ENCODE data around the gene NPIPB6. TPM values are rescaled to one million over a fixed set of nuclear protein-coding genes. Genes with fewer than 3 reads are reported as not detected.
"Not testable (repeated sequence)": the region's sequence is repeated elsewhere in the genome, so short reads cannot be mapped to it uniquely, and the experiment has no call there.

Gene NPIPB6
- total and polyA plus RNA-seq, 4 donors: 1.5 to 6.1 (median 2.5) TPM; not detected in 1

DNA sequence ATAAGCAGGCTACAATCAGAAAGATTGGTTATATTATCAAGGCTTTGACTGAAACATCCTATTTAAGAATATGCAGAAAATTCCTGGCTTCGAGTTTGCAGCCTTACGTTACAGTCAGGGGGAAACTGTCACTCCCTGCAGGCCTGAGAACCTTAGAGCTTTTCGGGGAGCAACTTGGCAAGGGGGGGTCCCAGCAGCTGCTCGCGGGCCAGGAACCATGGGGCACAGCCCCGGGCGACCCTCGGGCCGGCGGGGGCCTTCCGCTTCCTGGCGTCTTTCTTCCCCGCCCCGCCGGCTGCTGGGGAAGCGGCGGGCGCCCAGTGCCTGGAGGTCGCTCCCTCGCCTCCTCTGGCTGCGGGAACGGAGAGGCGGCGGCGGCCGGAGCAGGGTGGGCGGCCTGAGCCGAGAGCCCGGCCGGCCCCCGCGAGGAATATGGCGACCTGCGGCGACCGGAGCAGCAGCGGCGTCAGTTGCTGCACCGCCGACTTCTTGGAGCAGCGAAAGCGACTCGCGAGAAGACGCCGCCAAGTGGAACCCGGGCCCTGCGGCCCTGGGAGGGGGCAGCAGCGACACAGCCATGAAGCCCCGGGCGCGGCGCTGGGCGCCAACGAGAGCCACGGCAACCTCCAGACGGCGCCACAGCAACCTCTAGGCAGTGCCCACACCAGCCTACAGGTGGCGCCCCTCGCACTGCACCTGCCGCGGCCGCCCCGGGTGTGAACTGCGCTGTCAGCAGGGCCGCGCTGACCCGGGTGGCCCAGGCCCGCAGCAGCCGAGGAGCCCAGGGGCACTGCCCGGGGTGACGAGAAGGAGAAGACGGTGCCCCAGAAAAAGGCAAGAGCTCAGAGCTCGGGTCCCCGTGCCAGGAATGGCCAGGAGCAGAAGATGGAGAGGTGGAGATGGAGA lies 1.2 kb upstream of the NPIPB6 start:
- 4% methylated on average over 9 of the region's 75 CpGs for WGBS (ENCODE audit: insufficient coverage)
- not testable (repeated sequence) for H3K4me1 ChIP-seq (ENCODE audit: control insufficient read depth, insufficient read depth, low read length); H3K36me3 ChIP-seq (ENCODE audit: control insufficient read depth, insufficient read depth, low read length); DNase-seq (ENCODE audit: low read depth in 4 of 6, low spot score in 6 of 6); H3K27ac ChIP-seq (ENCODE audit: low read depth, low read length); H3K9me3 ChIP-seq (ENCODE audit: control insufficient read depth, insufficient read depth, low read length); H3K27me3 ChIP-seq (ENCODE audit: control insufficient read depth, insufficient read depth, low read length); H3K4me3 ChIP-seq (ENCODE audit: low read depth, low read length)

DNA sequence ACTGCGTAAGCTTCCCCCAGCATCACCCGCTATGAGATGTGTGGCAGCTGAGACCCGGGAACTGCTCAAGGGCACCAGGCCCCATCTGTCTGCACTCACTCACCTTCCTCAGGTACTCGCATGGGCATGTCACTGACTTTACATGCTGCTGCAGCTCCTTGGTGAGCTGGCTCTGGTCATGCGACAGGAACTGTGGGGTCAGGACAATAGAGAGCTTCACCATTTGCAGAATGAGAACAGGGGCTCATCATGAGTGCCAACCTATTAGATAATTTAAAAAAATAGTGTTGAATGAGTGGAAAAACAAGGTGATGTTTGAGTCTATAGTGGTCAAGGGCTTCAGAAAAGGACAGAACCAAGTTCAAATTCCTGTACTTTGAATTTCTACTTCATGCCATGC lies 708 bp downstream of the NPIPB6 start:
- WGBS (ENCODE audit: insufficient coverage): no CpG with 5 or more reads among the region's 5 CpGs

DNA sequence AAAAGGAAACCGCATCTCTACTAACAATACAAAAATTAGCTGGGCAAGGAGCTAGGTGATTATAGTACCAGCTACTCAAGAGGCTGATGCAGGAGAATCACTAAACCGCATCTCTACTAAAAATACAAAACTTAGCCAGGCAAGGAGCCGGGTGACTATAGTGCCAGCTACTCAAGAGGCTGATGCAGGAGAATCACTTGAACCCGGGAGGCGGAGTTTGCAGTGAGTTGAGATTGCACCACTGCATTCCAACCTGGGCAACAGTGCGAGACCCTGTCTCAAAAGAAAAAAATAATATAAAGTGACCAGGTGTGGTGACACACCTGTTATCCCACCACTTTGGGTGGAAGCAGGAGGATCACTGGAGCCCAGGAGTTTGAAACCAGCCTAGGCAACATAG lies 25.1 kb downstream of the NPIPB6 start:
- not testable (repeated sequence) for H3K4me3 ChIP-seq (ENCODE audit: low read depth, low read length); H3K27me3 ChIP-seq (ENCODE audit: control insufficient read depth, insufficient read depth, low read length); H3K36me3 ChIP-seq (ENCODE audit: control insufficient read depth, insufficient read depth, low read length); H3K9me3 ChIP-seq (ENCODE audit: control insufficient read depth, insufficient read depth, low read length); H3K4me1 ChIP-seq (ENCODE audit: control insufficient read depth, insufficient read depth, low read length); DNase-seq (ENCODE audit: low read depth in 4 of 6, low spot score in 6 of 6); H3K27ac ChIP-seq (ENCODE audit: low read depth, low read length)
- no CpG with 5 or more reads among the region's 6 CpGs for WGBS (ENCODE audit: insufficient coverage)

More for the DNA sequence above, 708 bp downstream of the NPIPB6 start:
- not testable (repeated sequence) for H3K36me3 ChIP-seq (ENCODE audit: control insufficient read depth, insufficient read depth, low read length); H3K27ac ChIP-seq (ENCODE audit: low read depth, low read length); H3K4me3 ChIP-seq (ENCODE audit: low read depth, low read length); H3K27me3 ChIP-seq (ENCODE audit: control insufficient read depth, insufficient read depth, low read length); DNase-seq (ENCODE audit: low read depth in 4 of 6, low spot score in 6 of 6); H3K9me3 ChIP-seq (ENCODE audit: control insufficient read depth, insufficient read depth, low read length); H3K4me1 ChIP-seq (ENCODE audit: control insufficient read depth, insufficient read depth, low read length)

- not testable (repeated sequence) for H3K27me3 ChIP-seq (ENCODE audit: control insufficient read depth, insufficient read depth, low read length); H3K4me3 ChIP-seq (ENCODE audit: low read depth, low read length); H3K27ac ChIP-seq (ENCODE audit: low read depth, low read length); H3K4me1 ChIP-seq (ENCODE audit: control insufficient read depth, insufficient read depth, low read length); H3K9me3 ChIP-seq (ENCODE audit: control insufficient read depth, insufficient read depth, low read length); DNase-seq (ENCODE audit: low read depth in 4 of 6, low spot score in 6 of 6); H3K36me3 ChIP-seq (ENCODE audit: control insufficient read depth, insufficient read depth, low read length)
- WGBS (ENCODE audit: insufficient coverage): no CpG with 5 or more reads among the region's 5 CpGs
Observed at GRCh38 chr16:28336940-28337710, 26.2 kb downstream of the NPIPB6 start.

GRCh38 chr16:28335678-28336077 lies 27.6 kb downstream of the NPIPB6 start:
- DNase-seq (ENCODE audit: low read depth in 4 of 6, low spot score in 6 of 6): not testable (repeated sequence)
- WGBS (ENCODE audit: insufficient coverage): no CpG with 5 or more reads among the region's 8 CpGs

GRCh38 chr16:28332632-28333031 lies 30.7 kb downstream of the NPIPB6 start:
- DNase-seq (ENCODE audit: low read depth in 4 of 6, low spot score in 6 of 6); H3K27me3 ChIP-seq (ENCODE audit: control insufficient read depth, insufficient read depth, low read length); H3K4me3 ChIP-seq (ENCODE audit: low read depth, low read length); H3K36me3 ChIP-seq (ENCODE audit: control insufficient read depth, insufficient read depth, low read length); H3K4me1 ChIP-seq (ENCODE audit: control insufficient read depth, insufficient read depth, low read length); H3K27ac ChIP-seq (ENCODE audit: low read depth, low read length); H3K9me3 ChIP-seq (ENCODE audit: control insufficient read depth, insufficient read depth, low read length): not testable (repeated sequence)
- no CpG with 5 or more reads among the region's 6 CpGs for WGBS (ENCODE audit: insufficient coverage)

More at GRCh38 chr16:28335678-28336077, 27.6 kb downstream of the NPIPB6 start:
- not testable (repeated sequence) for H3K27me3 ChIP-seq (ENCODE audit: control insufficient read depth, insufficient read depth, low read length); H3K4me1 ChIP-seq (ENCODE audit: control insufficient read depth, insufficient read depth, low read length); H3K4me3 ChIP-seq (ENCODE audit: low read depth, low read length); H3K36me3 ChIP-seq (ENCODE audit: control insufficient read depth, insufficient read depth, low read length); H3K27ac ChIP-seq (ENCODE audit: low read depth, low read length); H3K9me3 ChIP-seq (ENCODE audit: control insufficient read depth, insufficient read depth, low read length)

DNA sequence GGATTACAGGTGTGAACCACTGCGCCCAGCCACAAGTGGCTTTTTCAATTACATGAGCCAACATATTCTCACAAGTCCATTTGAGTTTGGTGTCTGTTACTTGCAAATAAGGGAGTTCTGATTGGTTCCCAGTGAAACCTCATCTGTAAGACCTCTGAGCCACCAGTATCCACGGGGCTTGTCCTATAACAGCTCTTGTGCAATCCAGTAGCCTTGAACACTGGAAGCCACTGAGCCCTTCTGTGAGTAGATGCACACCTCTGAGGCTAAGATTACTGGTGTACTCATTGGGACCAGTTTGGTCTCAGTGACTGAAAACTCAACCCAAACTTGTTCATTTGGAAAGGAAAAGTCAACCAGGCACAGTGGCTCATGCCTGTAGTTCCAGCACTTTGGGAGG lies 32.3 kb downstream of the NPIPB6 start:
- not testable (repeated sequence) for H3K4me1 ChIP-seq (ENCODE audit: control insufficient read depth, insufficient read depth, low read length); H3K27ac ChIP-seq (ENCODE audit: low read depth, low read length); H3K9me3 ChIP-seq (ENCODE audit: control insufficient read depth, insufficient read depth, low read length); H3K27me3 ChIP-seq (ENCODE audit: control insufficient read depth, insufficient read depth, low read length); H3K4me3 ChIP-seq (ENCODE audit: low read depth, low read length); H3K36me3 ChIP-seq (ENCODE audit: control insufficient read depth, insufficient read depth, low read length); DNase-seq (ENCODE audit: low read depth in 4 of 6, low spot score in 6 of 6)
- no CpG with 5 or more reads among the region's 2 CpGs for WGBS (ENCODE audit: insufficient coverage)

DNA sequence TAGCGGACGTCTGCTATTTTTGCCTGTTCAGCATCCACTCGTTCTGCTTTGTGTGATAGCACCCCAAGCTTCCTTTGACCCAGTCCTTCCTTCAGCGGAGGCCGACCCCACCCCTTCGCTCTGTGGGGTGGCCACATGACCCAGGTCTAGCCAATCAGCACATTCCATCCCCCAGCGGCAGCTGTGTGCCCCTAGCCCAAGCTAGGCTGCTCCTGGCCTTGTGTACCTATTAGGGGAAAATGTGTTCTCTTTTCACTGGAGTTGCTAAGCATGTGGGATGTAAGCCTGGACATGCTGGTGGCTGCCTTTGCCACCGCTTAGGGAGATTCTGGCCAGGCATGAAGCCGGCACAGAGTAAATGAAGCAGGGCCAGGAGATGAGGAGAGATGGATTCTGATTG lies 33.1 kb downstream of the NPIPB6 start:
- H3K36me3 ChIP-seq (ENCODE audit: control insufficient read depth, insufficient read depth, low read length); H3K4me1 ChIP-seq (ENCODE audit: control insufficient read depth, insufficient read depth, low read length); H3K9me3 ChIP-seq (ENCODE audit: control insufficient read depth, insufficient read depth, low read length); H3K27ac ChIP-seq (ENCODE audit: low read depth, low read length); H3K4me3 ChIP-seq (ENCODE audit: low read depth, low read length); H3K27me3 ChIP-seq (ENCODE audit: control insufficient read depth, insufficient read depth, low read length): not testable (repeated sequence)
- WGBS (ENCODE audit: insufficient coverage): 10% methylated on average over 4 of the region's 9 CpGs
- DNase-seq (ENCODE audit: low read depth in 4 of 6, low spot score in 6 of 6): peak in 3 of 6 donors; percentile 37 to 93 (median 75)

DNA sequence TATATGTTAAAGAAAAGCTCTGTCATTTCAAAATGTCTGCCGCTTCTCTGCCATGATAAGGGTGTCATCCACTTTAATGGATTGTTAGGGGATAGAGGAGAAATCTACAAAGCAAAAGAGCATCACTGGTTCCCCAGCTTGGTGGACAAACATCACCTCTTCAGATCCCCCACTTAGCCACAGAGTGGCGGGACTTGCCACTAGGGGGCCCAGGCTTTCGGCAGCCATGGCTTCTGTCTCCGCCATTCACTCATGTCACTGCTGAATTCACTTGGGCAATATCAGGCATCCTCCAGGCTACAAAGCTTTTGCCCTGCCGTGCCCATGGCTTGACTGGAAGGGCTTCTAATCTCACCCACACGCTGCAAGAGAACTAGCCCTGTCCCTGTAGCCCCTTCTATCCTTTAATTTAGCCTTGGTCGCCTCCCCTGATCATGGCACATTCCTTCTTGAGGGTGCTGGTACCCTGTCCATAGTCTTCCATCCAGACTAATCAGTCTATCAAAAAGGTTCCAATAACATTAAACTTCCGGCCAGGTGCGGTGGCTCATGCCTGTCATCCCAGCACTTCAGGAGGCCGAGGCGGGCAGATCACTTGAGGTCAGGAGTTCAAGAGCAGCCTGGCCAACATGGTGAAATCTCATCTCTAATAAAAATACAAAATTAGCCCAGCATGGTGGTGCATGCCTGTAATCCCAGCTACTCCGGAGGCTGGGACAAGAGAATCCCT lies 36.3 kb downstream of the NPIPB6 start:
- Histone ChIP-seq H3K4me3 (ENCODE audit: low read depth, low read length) (no peak overlapping the region), H3K27ac (ENCODE audit: low read depth, low read length) (no peak overlapping the region), H3K27me3 (ENCODE audit: control insufficient read depth, insufficient read depth, low read length) (no peaks in the 10 kb centered on the region), H3K4me1 (ENCODE audit: control insufficient read depth, insufficient read depth, low read length) (peaks cover 4% of the 10 kb centered on the region), H3K9me3 (ENCODE audit: control insufficient read depth, insufficient read depth, low read length) (no peaks in the 10 kb centered on the region), H3K36me3 (ENCODE audit: control insufficient read depth, insufficient read depth, low read length) (peaks cover 16% of the 10 kb centered on the region)
- DNase-seq (ENCODE audit: low read depth in 4 of 6, low spot score in 6 of 6): peak in 3 of 6 donors; percentile 9 to 77 (median 70)
- 41% methylated on average over 7 of the region's 12 CpGs for WGBS (ENCODE audit: insufficient coverage)
